GM23248 (cell line): Measurements from ENCODE around the gene RBM27.

ENCODE experiments used
- EZH2 ChIP-seq: fragments of 200-600 bp; sonication (generic); IDR thresholded peaks from 2 replicates; pipeline ENCODE4 v1.6.1; 2018; ENCODE audit warnings: antibody characterized with exemption, mild to moderate bottlenecking; ENCODE audit not compliant: insufficient read depth, poor library complexity, severe bottlenecking
- EZH2phosphoT487 ChIP-seq: fragments of 200-600 bp; sonication (generic); IDR thresholded peaks from 2 replicates; pipeline ENCODE4 v1.6.1; 2018; ENCODE audit warnings: antibody characterized with exemption, moderate library complexity, mild to moderate bottlenecking, low read depth; ENCODE audit not compliant: insufficient read depth

DNA sequence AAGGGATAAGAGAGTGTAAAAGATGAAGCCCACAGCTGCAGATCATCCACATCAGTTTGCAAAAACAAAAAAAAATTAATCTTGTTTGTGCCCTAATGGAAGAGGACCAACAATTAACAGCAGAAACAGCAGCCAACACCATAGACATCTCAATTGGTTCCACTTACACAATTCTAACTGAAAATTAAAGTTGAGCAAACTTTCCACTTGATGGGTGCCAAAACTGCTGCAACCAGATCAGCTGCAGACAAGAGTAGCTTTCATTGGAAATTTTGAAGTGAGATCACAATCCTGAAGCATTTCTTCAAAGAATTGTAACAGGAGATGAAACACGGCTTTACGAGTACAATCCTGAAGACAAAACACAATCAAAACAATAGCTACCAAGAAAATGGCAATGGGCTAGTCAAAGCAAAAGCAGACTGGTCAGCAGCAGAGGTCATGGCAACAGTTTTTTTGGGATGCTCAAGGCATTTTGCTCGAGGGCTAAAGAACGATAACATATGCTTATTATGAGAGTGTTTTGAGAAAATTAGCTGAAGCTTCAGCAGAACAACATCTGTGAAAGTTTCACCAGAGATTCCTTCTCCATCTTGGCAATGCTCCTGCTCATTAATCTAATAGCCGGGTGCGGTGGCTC is 4.1 kb upstream of the RBM27 start:
- TF ChIP-seq EZH2phosphoT487 (no peak), EZH2 (no peak)
